ENCODE measurements around the gene FUT2. TPM values are rescaled to one million over a fixed set of nuclear protein-coding genes. Genes with fewer than 3 reads are reported as not detected.

FUT2 gene
- polyA plus RNA-seq, 1 donor from 2014 or later, result not detected

DNA sequence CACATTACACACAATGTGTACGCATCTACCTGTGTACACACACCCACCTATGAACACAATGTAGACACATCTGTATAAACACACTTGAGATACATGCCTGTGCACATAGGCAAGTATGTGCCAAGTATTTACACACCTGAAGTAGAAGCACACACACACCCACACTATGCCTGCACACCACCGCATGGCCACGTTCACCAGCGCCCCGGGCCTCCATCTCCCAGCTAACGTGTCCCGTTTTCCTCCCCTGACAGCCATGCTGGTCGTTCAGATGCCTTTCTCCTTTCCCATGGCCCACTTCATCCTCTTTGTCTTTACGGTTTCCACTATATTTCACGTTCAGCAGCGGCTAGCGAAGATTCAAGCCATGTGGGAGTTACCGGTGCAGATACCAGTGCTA lies 6.9 kb downstream of the FUT2 start:
- Histone ChIP-seq H2AFZ (ENCODE audit: low read depth, low read length) (no peak overlapping the region), H3K9me2 (ENCODE audit: insufficient read depth, low read length) (no peaks in the 10 kb centered on the region), H3K9ac (ENCODE audit: low read length) (no peak overlapping the region), H3K79me2 (replicated peaks; ENCODE audit: insufficient read depth, low read length) (no peaks in the 10 kb centered on the region), H3K4me2 (ENCODE audit: low read length) (no peak overlapping the region), H3K27me3 (ENCODE audit: insufficient read depth, low read depth, low read length) (no peaks in the 10 kb centered on the region), H3K27ac (ENCODE audit: low read length) (no peak overlapping the region), H4K20me1 (ENCODE audit: insufficient read depth) (no peaks in the 10 kb centered on the region), H3K36me3 (ENCODE audit: insufficient read depth, low read length) (no peaks in the 10 kb centered on the region), H3F3A (ENCODE audit: insufficient read depth, low read length, poor library complexity, severe bottlenecking) (no peaks in the 10 kb centered on the region), H3K4me3 (ENCODE audit: low read length) (no peak overlapping the region), H3K9me3 (ENCODE audit: low read length) (no peaks in the 10 kb centered on the region)
- no peak for TF ChIP-seq SMC3 (conservative IDR thresholded peaks at IDR 0.05; ENCODE audit: poor library complexity)
- TF ChIP-seq POLR2AphosphoS5 (IDR thresholded peaks at IDR 0.05), result no peak
- TF ChIP-seq EZH2 (IDR thresholded peaks at IDR 0.05; ENCODE audit: borderline replicate concordance, insufficient read depth, low read length, poor library complexity, severe bottlenecking), result no peak
- no peak for TF ChIP-seq RAD21 (conservative IDR thresholded peaks at IDR 0.05)
- TF ChIP-seq MXI1 (conservative IDR thresholded peaks at IDR 0.05; ENCODE audit: poor library complexity, severe bottlenecking), result no peak
- TF ChIP-seq, protein P1, sequence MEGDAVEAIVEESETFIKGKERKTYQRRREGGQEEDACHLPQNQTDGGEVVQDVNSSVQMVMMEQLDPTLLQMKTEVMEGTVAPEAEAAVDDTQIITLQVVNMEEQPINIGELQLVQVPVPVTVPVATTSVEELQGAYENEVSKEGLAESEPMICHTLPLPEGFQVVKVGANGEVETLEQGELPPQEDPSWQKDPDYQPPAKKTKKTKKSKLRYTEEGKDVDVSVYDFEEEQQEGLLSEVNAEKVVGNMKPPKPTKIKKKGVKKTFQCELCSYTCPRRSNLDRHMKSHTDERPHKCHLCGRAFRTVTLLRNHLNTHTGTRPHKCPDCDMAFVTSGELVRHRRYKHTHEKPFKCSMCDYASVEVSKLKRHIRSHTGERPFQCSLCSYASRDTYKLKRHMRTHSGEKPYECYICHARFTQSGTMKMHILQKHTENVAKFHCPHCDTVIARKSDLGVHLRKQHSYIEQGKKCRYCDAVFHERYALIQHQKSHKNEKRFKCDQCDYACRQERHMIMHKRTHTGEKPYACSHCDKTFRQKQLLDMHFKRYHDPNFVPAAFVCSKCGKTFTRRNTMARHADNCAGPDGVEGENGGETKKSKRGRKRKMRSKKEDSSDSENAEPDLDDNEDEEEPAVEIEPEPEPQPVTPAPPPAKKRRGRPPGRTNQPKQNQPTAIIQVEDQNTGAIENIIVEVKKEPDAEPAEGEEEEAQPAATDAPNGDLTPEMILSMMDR (IDR thresholded peaks at IDR 0.05; ENCODE audit: poor library complexity, severe bottlenecking), result no peak
- TF ChIP-seq, protein P2, sequence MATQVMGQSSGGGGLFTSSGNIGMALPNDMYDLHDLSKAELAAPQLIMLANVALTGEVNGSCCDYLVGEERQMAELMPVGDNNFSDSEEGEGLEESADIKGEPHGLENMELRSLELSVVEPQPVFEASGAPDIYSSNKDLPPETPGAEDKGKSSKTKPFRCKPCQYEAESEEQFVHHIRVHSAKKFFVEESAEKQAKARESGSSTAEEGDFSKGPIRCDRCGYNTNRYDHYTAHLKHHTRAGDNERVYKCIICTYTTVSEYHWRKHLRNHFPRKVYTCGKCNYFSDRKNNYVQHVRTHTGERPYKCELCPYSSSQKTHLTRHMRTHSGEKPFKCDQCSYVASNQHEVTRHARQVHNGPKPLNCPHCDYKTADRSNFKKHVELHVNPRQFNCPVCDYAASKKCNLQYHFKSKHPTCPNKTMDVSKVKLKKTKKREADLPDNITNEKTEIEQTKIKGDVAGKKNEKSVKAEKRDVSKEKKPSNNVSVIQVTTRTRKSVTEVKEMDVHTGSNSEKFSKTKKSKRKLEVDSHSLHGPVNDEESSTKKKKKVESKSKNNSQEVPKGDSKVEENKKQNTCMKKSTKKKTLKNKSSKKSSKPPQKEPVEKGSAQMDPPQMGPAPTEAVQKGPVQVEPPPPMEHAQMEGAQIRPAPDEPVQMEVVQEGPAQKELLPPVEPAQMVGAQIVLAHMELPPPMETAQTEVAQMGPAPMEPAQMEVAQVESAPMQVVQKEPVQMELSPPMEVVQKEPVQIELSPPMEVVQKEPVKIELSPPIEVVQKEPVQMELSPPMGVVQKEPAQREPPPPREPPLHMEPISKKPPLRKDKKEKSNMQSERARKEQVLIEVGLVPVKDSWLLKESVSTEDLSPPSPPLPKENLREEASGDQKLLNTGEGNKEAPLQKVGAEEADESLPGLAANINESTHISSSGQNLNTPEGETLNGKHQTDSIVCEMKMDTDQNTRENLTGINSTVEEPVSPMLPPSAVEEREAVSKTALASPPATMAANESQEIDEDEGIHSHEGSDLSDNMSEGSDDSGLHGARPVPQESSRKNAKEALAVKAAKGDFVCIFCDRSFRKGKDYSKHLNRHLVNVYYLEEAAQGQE (IDR thresholded peaks at IDR 0.05; ENCODE audit: borderline replicate concordance), result no peak
- no peak for TF ChIP-seq TAF1 (IDR thresholded peaks at IDR 0.05; ENCODE audit: low read depth)
- no peak for TF ChIP-seq EP300 (conservative IDR thresholded peaks at IDR 0.05; ENCODE audit: poor library complexity, severe bottlenecking)

DNA sequence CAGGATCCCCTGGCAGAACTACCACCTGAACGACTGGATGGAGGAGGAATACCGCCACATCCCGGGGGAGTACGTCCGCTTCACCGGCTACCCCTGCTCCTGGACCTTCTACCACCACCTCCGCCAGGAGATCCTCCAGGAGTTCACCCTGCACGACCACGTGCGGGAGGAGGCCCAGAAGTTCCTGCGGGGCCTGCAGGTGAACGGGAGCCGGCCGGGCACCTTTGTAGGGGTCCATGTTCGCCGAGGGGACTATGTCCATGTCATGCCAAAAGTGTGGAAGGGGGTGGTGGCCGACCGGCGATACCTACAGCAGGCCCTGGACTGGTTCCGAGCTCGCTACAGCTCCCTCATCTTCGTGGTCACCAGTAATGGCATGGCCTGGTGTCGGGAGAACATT lies 7.5 kb downstream of the FUT2 start:
- Histone ChIP-seq H3K79me2 (replicated peaks; ENCODE audit: insufficient read depth, low read length) (no peaks in the 10 kb centered on the region), H3K4me3 (ENCODE audit: low read length) (no peak overlapping the region), H3K36me3 (ENCODE audit: insufficient read depth, low read length) (no peaks in the 10 kb centered on the region), H3K9me3 (ENCODE audit: low read length) (no peaks in the 10 kb centered on the region), H3K9ac (ENCODE audit: low read length) (no peak overlapping the region), H2AFZ (ENCODE audit: low read depth, low read length) (no peak overlapping the region), H3F3A (ENCODE audit: insufficient read depth, low read length, poor library complexity, severe bottlenecking) (no peaks in the 10 kb centered on the region), H3K9me2 (ENCODE audit: insufficient read depth, low read length) (no peaks in the 10 kb centered on the region), H3K27ac (ENCODE audit: low read length) (no peak overlapping the region), H3K4me2 (ENCODE audit: low read length) (no peak overlapping the region), H4K20me1 (ENCODE audit: insufficient read depth) (no peaks in the 10 kb centered on the region), H3K27me3 (ENCODE audit: insufficient read depth, low read depth, low read length) (no peaks in the 10 kb centered on the region)
- TF ChIP-seq RAD21 (conservative IDR thresholded peaks at IDR 0.05) (no peak), TAF1 (IDR thresholded peaks at IDR 0.05; ENCODE audit: low read depth) (no peak), SMC3 (conservative IDR thresholded peaks at IDR 0.05; ENCODE audit: poor library complexity) (no peak), EP300 (conservative IDR thresholded peaks at IDR 0.05; ENCODE audit: poor library complexity, severe bottlenecking) (no peak), MXI1 (conservative IDR thresholded peaks at IDR 0.05; ENCODE audit: poor library complexity, severe bottlenecking) (no peak), POLR2AphosphoS5 (IDR thresholded peaks at IDR 0.05) (no peak), EZH2 (IDR thresholded peaks at IDR 0.05; ENCODE audit: borderline replicate concordance, insufficient read depth, low read length, poor library complexity, severe bottlenecking) (no peak)
- TF ChIP-seq, protein P2 (IDR thresholded peaks at IDR 0.05; ENCODE audit: borderline replicate concordance), result no peak
- TF ChIP-seq, protein P1 (IDR thresholded peaks at IDR 0.05; ENCODE audit: poor library complexity, severe bottlenecking), result no peak

All from neural cell (in vitro differentiated cells).